NT2/D1 (cell line): Measurements from ENCODE around the gene PHLDB3.

Experiments
- DNase-seq: peaks from one replicate; pipeline ENCODE4 v3.0.0-alpha.2; 2011; ENCODE audit warnings: low read depth, low spot score
- H3K27me3 ChIP-seq: 2 replicates; pipeline ENCODE4 v1.6.0; 2011; ENCODE audit warnings: mild to moderate bottlenecking; ENCODE audit not compliant: insufficient read length, insufficient read depth
- H3K36me3 ChIP-seq: 2 replicates; pipeline ENCODE4 v1.6.1; 2011; ENCODE audit warnings: mild to moderate bottlenecking, low read length, mixed read lengths; ENCODE audit not compliant: insufficient read depth, insufficient read length
- H3K4me1 ChIP-seq: 2 replicates; pipeline ENCODE4 v1.5.1; 2011; ENCODE audit not compliant: insufficient read depth, insufficient read length
- H3K4me3 ChIP-seq: 2 replicates; pipeline ENCODE4 v1.5.1; 2011; ENCODE audit warnings: low read depth; ENCODE audit not compliant: insufficient read length
- H3K9ac ChIP-seq: 2 replicates; pipeline ENCODE4 v1.6.0; 2011; ENCODE audit warnings: low read depth; ENCODE audit not compliant: insufficient read length
- H3K9me3 ChIP-seq: 2 replicates; pipeline ENCODE4 v1.5.1; 2011; ENCODE audit warnings: mild to moderate bottlenecking, low read length; ENCODE audit not compliant: insufficient read depth
- SUZ12 ChIP-seq: IDR thresholded peaks from 2 replicates; pipeline ENCODE4 v1.6.1; 2011; ENCODE audit not compliant: insufficient read length, insufficient read depth; ENCODE audit errors: extremely low read depth
- YY1 ChIP-seq: IDR thresholded peaks from 2 replicates; pipeline ENCODE4 v1.6.1; 2011; ENCODE audit not compliant: insufficient read length, insufficient read depth
- ZNF274 ChIP-seq: IDR thresholded peaks from 2 replicates; pipeline ENCODE4 v1.6.1; 2011; ENCODE audit warnings: mild to moderate bottlenecking, low read depth, low read length

Gene PHLDB3

GRCh38 chr19:43534816-43535761 lies 30.5 kb upstream of the PHLDB3 start:
- no peaks in the 10 kb centered on the region for H3K27me3 ChIP-seq
- peaks cover 25% of the 10 kb centered on the region for H3K36me3 ChIP-seq
- H3K9me3 ChIP-seq, result peaks cover 13% of the 10 kb centered on the region; the same call in 1 of the 2 replicates
- DNase-seq, result no peak
- no peak overlapping the region for H3K4me3 ChIP-seq
- H3K4me1 ChIP-seq, result peaks cover 10% of the 10 kb centered on the region
- H3K9ac ChIP-seq, result peak overlapping the region; percentile 33
- no peak for TF ChIP-seq YY1
- TF ChIP-seq SUZ12, result no peak
- no peak for TF ChIP-seq ZNF274

DNA sequence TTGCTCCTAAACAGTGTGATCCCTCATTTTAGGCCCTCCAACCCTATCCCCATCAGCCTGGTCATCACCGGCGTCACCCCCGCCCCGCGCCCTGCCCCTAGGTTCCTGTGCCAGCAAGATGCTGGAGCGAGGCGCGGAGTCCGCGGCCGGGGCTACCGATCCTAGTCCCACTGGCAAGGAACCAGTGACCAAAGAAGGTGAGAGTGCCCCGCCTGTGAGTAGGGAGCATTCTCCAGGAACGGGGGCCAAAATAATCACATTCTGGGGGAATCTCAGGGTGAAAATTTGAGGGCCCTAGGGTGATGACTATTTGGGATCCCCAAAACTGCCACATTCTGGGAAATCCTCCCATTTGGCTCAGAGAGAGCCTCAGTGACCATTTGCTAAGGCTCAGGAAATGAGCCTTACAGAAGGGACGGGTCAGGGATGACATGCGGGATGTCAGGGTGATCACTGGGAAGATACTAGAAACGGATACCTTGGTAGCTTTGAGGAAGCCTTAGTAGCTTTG lies 29.8 kb upstream of the PHLDB3 start:
- peaks cover 10% of the 10 kb centered on the region for H3K4me1 ChIP-seq
- no peaks in the 10 kb centered on the region for H3K27me3 ChIP-seq
- peak overlapping the region; percentile 21 for H3K4me3 ChIP-seq
- no peak for TF ChIP-seq ZNF274
- TF ChIP-seq SUZ12, result no peak
- no peak for TF ChIP-seq YY1
- DNase-seq, result no peak
- H3K36me3 ChIP-seq, result peaks cover 22% of the 10 kb centered on the region
- H3K9me3 ChIP-seq, result peaks cover 13% of the 10 kb centered on the region; the same call in 1 of the 2 replicates
- peak overlapping the region; percentile 33 for H3K9ac ChIP-seq

DNA sequence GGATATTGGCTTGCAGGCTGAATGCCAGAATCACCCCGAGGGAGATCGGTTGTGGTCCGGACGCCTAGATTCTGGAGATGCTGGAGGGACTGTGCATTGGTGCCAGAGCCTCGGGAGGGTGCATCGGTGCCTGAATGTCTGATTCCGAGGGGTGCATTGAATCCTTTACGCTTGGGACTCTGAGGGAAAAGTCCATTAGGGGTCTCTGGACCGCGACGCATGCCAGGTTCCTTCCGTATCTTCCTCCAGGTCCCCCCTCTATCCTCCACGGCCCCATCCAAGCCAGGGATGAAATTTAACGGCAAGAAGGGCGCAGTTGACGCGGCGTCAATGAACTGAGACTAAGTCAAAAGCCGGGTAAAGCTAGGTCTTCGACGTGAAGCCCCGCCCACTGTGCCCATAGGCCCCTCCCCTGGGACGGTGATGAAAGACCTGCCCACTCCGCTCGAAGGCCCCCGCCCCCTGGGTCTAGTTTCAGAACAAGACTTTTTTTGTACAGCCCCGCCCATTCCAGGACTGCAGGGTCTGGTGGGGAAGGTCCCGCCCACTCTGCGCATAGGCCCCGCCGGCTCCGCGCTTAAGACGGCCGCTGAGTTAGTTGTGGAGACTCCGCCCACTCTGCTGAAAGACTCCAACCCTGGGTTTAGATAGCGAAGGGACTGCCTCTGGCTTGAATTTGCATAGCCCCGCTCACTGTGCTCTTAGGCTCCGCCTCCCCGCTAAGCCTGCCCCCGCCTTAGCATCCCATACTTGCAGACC lies 29.2 kb upstream of the PHLDB3 start:
- TF ChIP-seq ZNF274, result no peak
- TF ChIP-seq YY1, result no peak
- TF ChIP-seq SUZ12, result no peak
- peak overlapping the region; percentile 44 for H3K4me3 ChIP-seq
- peak; percentile 95 for DNase-seq
- H3K36me3 ChIP-seq, result peaks cover 16% of the 10 kb centered on the region
- H3K9ac ChIP-seq, result peak overlapping the region; percentile 72
- H3K9me3 ChIP-seq, result peaks cover 7% of the 10 kb centered on the region; the same call in 1 of the 2 replicates
- peaks cover 10% of the 10 kb centered on the region for H3K4me1 ChIP-seq
- H3K27me3 ChIP-seq, result no peaks in the 10 kb centered on the region

- no peaks in the 10 kb centered on the region for H3K9me3 ChIP-seq
- peaks cover 10% of the 10 kb centered on the region for H3K4me1 ChIP-seq
- DNase-seq, result peak; percentile 85
- H3K36me3 ChIP-seq, result peaks cover 10% of the 10 kb centered on the region
- no peak for TF ChIP-seq YY1
- no peak for TF ChIP-seq ZNF274
- no peak for TF ChIP-seq SUZ12
- H3K27me3 ChIP-seq, result no peaks in the 10 kb centered on the region
- peak within 1 kb of the TSS; percentile 56 for H3K4me3 ChIP-seq
- H3K9ac ChIP-seq, result peak within 1 kb of the TSS; percentile 80
Measured at GRCh38 chr19:43532962-43533545, 28.5 kb upstream of the PHLDB3 start, which contains the start of gene ZNF575. Gene ZNF575 (plus strand): TSS chr19:43533188. CDS start chr19:43534423, 1,235 bp downstream.

- no peaks in the 10 kb centered on the region for H3K27me3 ChIP-seq
- H3K9ac ChIP-seq, result peak overlapping the region; percentile 80
- peaks cover 10% of the 10 kb centered on the region for H3K4me1 ChIP-seq
- H3K36me3 ChIP-seq, result peaks cover 6% of the 10 kb centered on the region
- H3K4me3 ChIP-seq, result peak overlapping the region; percentile 56
- no peak for DNase-seq
- no peak for TF ChIP-seq YY1
- TF ChIP-seq ZNF274, result no peak
- no peak for TF ChIP-seq SUZ12
- no peaks in the 10 kb centered on the region for H3K9me3 ChIP-seq
Measured at GRCh38 chr19:43532571-43532961, 28.0 kb upstream of the PHLDB3 start.

DNA sequence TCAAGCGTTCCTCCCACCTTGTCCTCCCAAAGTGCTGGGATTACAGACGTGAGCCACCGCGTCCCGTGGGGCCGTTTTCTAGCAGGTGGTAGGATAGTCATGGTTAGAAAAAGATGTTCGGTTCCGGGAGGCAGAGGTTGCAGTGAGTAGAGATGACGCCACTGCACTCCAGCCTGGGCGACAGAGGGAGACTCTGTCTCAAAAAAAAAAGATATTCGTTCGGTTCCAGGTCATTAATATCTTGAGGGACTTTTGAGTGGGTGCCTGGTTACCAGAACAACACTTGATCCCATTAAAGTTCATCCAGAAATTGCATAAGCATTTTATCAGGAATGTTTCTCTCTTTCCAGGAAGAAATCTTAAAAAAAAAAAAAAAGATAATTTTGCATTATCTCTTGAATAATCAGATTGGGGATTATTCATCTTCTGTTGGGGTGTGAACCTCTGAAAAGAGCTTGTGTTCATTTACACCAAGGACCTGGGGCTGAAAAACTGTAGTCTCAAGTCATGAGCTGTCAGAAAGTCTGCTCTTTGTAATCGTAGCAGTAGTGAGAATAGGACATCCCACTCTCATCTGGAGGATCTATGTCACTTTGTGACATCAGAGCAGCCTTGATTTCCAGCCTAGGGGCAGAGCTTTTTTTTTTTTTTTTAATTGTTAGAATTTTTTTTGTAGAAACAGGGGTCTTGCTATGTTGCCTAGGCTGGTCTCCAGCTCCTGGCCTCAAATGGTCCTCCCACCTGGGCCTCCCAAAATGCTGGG lies 23.5 kb upstream of the PHLDB3 start:
- no peak overlapping the region for H3K4me3 ChIP-seq
- H3K36me3 ChIP-seq, result peaks cover under 1% of the 10 kb centered on the region
- H3K27me3 ChIP-seq, result peaks cover 8% of the 10 kb centered on the region
- no peaks in the 10 kb centered on the region for H3K9me3 ChIP-seq
- DNase-seq, result no peak
- no peak overlapping the region for H3K9ac ChIP-seq
- no peaks in the 10 kb centered on the region for H3K4me1 ChIP-seq
- TF ChIP-seq ZNF274 (no peak), YY1 (no peak), SUZ12 (no peak)
